Occipital lobe (tissue), 2 donors: ENCODE results near the gene CCDC27. TPM values are rescaled to one million over a fixed set of nuclear protein-coding genes. Genes with fewer than 3 reads are reported as not detected.

Experiments used
- DNase-seq: peaks from one replicate; lab custom pipeline; 2025; lab: John Stamatoyannopoulos, UW
- total RNA-seq: library from RNA; depleted of rRNA; stranded (reverse); fragments of >200 nt; gene quantifications from one replicate; pipeline ENCODE4 v1.2.3, GENCODE V29; 2014

Gene CCDC27
- total RNA-seq: not detected

DNA sequence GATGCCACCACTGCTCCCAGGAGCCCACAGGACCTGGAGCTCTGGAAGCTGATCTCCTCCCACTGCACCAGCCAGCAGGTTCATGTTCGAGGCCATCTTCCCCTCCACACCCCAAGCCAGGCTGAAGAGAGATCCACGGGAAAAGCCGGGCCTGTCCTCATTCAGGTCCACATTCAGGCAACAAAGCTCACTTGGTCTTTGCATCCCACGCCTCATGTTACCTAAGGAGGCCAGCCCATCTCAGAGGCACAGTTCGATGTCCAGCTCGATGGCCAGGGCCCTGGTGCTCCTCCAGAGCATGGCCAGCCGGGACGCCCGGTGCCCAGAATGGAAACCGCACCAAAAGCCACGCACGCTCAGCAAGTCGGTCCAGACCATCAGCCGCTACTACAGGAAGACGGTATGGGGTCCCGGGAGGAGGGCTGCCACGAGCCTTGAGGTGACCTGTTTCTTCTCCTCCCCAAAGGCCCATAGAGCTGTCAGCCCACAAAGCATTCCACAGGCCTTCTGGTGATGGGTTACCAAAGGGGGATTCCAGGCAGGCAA lies at the start of gene CCDC27:
CCDC27 (plus strand) TSS at position 51 of the 546 bp plus-strand sequence; CDS start at position 83, 32 bp downstream.
- no peak for DNase-seq

DNA sequence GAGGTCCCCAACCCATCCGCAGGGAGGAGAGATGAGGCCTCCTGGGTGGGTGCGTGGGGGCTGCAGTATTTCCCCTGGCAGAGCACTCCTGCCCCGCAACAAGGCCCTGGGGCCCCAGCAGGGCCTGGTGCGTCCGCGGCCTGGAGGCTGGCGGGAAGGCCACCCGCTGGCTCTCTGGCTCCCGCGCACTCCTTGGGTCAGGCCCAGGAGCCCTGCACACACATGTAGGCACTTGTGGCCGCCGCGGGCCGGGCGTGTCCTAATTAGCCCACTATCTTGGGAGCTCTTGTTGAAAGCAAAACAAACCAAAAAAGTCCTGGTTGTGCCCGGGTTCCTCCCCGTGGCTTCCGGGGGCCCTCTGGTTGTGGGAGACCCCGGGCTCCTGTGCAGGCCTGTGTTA lies 49.7 kb upstream of the CCDC27 start:
- DNase-seq: no peak

DNA sequence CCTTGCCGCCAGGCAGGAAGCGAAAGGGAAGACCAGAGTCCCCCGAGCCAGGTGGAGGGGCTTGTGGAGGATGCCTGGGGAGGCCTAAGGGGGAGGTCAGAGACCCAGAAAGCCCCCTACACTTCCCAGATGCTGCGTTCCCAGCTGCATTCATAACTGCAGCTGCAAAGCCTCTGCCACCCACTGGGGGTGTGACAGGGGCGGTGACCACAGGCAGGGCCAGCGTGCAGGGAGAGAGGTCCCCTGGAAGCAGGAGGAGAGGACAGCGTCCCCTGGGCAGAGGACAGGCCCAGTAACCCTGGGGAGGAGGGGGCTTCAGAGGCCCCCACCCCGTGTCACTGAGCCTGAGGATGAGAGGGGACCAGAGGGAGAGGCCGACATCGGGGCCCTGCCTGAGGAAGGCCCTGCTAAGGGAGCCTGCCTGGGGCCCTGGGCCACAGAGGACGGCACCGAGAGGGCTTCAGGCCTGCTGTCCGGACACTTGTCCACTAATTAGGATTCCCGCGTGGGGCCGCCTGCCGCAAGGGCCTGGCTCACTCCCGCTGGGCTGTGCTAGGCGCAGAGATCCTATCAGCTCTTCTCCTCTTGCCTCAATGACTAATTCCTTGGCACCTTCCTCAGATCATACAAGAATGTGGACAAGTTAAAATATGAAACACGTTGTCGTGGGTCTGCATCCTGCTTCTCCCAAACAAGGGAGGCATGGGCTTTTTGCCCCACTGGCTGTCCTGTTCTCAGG lies 49.1 kb upstream of the CCDC27 start:
- DNase-seq: no peak

GRCh38 chr1:3703786-3704371 lies 48.4 kb upstream of the CCDC27 start:
- no peak for DNase-seq

GRCh38 chr1:3705341-3705950 lies 46.8 kb upstream of the CCDC27 start:
- DNase-seq: no peak

- DNase-seq: no peak
Observed at GRCh38 chr1:3706651-3707297, 45.5 kb upstream of the CCDC27 start.

- no peak for DNase-seq
Observed at GRCh38 chr1:3707298-3707938, 44.8 kb upstream of the CCDC27 start.

DNA sequence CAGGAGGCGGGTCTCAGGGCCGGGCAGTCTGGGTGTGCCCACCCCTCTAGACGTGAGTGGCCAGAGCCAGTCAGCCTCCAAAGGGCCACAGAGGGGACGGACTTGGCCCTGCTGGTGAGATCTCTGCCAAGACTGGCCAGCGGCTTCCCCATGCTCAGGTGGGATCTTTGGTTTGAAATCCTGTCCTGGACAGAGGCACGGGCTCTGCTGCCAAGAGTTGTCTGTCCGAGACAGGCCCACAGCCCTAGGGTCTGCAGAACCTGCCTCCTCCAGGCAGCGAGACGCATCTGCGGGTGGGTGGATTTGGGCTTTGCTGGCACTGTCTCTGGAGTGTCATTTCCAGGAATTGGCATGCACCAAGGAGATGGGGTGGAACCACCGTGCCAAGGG lies 44.3 kb upstream of the CCDC27 start:
- no peak for DNase-seq

DNA sequence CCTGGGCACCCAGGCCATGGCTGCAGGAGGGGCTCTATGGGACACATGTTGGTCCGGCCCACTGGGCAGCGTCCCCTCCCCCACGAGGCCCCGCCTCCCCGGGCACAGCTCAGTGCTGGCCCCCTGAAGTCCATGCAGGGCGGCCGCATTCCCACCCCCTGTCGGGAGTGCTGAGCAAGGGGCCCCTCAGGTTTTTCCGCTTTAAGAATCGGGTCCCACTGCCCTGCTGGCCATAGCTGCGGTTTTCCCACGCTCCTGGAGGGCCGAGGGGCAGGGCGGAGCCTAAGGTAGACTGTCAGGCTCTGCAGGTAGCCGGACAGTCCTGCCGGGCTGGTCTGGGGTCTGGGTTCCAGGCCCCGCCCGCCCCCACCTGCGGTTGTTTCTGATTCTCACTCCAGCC lies 43.5 kb upstream of the CCDC27 start:
- no peak for DNase-seq

GRCh38 chr1:3710251-3710650 lies 42.0 kb upstream of the CCDC27 start:
- DNase-seq: no peak

- DNase-seq: no peak
Observed at GRCh38 chr1:3711381-3711779, 40.9 kb upstream of the CCDC27 start.

DNA sequence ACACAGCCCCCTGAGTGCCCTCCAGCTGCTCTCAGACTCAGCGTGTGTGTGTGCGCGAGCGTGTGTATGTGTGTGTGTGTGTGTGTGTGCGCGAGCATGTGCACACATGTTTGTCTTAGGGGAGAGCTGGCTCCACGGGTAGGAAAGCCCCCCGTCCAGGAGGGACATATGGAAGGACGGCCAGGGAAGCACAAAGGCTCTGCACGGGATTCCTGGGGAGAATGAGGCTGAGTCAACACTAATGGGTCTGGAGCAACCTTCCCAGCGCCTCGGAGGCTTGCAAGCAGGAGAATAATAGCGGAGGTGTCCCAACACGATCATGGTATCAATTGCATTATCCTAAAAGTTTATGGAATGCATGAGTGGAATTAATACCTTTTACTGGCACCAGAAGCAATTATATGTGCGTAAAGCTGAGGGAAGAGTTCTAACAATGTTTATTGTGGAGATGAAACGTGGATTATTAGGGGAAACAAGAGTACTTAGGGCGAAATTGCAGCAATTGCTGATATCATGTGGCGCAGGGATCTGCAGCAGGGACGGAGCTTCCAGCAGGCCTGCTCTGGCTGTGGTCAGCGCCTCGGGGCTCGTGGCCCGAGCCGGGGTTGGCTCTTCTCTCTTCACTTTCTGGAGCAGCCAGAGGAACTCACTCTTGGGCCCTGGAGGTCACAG lies 40.3 kb upstream of the CCDC27 start:
- DNase-seq: no peak

GRCh38 chr1:3712573-3713535 lies 39.4 kb upstream of the CCDC27 start:
- DNase-seq: peak; percentile 49

DNA sequence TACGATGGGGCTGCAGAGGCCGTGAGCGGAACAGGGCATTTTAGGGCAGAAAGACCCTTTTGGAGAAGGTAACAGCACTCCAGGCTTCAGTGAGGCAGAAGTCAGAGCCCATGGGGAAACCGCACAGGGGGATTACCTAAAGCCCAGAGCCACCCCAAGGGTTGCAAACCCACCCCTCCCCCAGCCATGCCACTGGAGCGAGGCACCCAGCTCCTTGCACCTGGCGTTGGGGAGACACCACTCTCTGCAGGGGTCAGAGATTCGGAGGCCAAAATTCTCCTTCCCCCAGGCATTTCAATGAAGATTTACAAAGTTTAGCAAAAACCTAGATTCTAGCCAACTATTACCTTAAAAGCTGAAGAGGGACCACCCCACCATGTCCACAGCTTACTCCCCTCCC lies 38.4 kb upstream of the CCDC27 start:
- DNase-seq: no peak

GRCh38 chr1:3714284-3714741 lies 37.9 kb upstream of the CCDC27 start:
- peak; percentile 65 for DNase-seq

DNA sequence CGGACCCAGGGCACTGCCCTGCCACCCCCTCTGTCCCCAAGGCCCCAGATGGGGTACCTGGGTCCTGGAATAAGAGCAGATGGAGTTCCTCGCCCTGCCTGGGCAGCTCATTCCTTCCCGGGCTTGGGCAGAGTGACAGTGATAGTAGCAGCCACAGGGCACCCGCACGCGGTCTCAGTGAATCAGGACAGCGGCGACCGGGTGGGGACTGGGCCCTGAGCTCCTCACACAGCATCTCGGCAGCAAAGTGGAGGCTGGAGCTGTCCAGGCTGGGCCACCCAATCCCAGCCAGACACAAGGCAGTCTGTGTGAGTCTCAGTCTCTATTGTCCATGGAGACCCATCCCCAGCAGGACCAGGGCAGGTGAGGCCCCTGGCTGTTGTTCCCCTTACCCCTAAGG lies 37.4 kb upstream of the CCDC27 start:
- no peak for DNase-seq

GRCh38 chr1:3716351-3716750 lies 35.9 kb upstream of the CCDC27 start:
- no peak for DNase-seq

- no peak for DNase-seq
Observed at GRCh38 chr1:3717041-3717714, 35.1 kb upstream of the CCDC27 start.
